Measurements from ENCODE around the gene MCM9. TPM values are rescaled to one million over a fixed set of nuclear protein-coding genes. Genes with fewer than 3 reads are reported as not detected.

MCM9 gene
- total RNA-seq, 1 donor from 2014 or later = 10.1 TPM

DNA sequence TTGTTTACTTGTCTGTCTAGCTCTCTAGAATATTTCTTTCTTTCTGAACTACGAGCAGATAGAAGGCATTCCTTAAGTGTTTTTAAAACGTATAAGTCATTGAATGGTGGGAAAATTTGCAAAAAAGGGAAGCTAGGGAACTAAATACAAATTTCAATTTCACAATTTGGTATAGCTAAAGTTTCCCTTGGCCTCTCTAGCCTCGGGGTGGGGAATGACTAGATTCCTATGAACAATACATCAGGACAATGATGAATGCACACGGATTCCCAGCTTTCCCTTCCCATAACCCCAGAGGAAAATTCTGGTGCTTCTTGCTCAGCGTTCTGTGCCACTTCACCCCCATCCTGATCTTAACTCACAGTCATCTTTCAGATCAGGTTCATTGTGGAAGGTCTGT, 154.3 kb downstream of the MCM9 start:
- Histone ChIP-seq H3K9me3 (ENCODE audit: insufficient read depth, low read depth, low read length) (no peaks in the 10 kb centered on the region), H3K4me3 (ENCODE audit: insufficient read depth, low read depth, low read length) (no peak overlapping the region), H3K4me1 (ENCODE audit: insufficient read depth, low read length) (peaks cover 11% of the 10 kb centered on the region), H2AFZ (ENCODE audit: low read depth, low read length) (no peak overlapping the region), H3K27me3 (ENCODE audit: insufficient read depth, low read length) (no peaks in the 10 kb centered on the region), H3K9ac (ENCODE audit: low read length) (no peak overlapping the region), H3K79me2 (ENCODE audit: insufficient read depth, low read length) (no peaks in the 10 kb centered on the region), H3K4me2 (ENCODE audit: low read length) (no peak overlapping the region), H3K36me3 (ENCODE audit: insufficient read depth, low read length) (no peaks in the 10 kb centered on the region), H4K20me1 (ENCODE audit: insufficient read depth, low read length) (no peaks in the 10 kb centered on the region), H3K27ac (ENCODE audit: low read depth, low read length) (no peak overlapping the region)
- Mint-ChIP-seq H3K4me1 (ENCODE audit: low read depth, unreplicated experiment) (peaks cover 12% of the 10 kb centered on the region), H3K27ac (ENCODE audit: unreplicated experiment) (no peak overlapping the region), H3K27me3 (ENCODE audit: low read depth, unreplicated experiment) (no peaks in the 10 kb centered on the region), H3K36me3 (ENCODE audit: low read depth, unreplicated experiment) (no peaks in the 10 kb centered on the region), H3K4me3 (ENCODE audit: unreplicated experiment) (no peak overlapping the region), H3K9me3 (ENCODE audit: unreplicated experiment) (no peaks in the 10 kb centered on the region)
- DNase-seq (ENCODE audit: low read depth) (no peak), FAIRE-seq (no peak)
- TF ChIP-seq, protein P1, sequence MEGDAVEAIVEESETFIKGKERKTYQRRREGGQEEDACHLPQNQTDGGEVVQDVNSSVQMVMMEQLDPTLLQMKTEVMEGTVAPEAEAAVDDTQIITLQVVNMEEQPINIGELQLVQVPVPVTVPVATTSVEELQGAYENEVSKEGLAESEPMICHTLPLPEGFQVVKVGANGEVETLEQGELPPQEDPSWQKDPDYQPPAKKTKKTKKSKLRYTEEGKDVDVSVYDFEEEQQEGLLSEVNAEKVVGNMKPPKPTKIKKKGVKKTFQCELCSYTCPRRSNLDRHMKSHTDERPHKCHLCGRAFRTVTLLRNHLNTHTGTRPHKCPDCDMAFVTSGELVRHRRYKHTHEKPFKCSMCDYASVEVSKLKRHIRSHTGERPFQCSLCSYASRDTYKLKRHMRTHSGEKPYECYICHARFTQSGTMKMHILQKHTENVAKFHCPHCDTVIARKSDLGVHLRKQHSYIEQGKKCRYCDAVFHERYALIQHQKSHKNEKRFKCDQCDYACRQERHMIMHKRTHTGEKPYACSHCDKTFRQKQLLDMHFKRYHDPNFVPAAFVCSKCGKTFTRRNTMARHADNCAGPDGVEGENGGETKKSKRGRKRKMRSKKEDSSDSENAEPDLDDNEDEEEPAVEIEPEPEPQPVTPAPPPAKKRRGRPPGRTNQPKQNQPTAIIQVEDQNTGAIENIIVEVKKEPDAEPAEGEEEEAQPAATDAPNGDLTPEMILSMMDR (IDR thresholded peaks at IDR 0.05; ENCODE audit: insufficient read depth, low read depth, low read length) = no peak
- TF ChIP-seq EZH2 (IDR thresholded peaks at IDR 0.05; ENCODE audit: insufficient read depth, low read length) = no peak

DNA sequence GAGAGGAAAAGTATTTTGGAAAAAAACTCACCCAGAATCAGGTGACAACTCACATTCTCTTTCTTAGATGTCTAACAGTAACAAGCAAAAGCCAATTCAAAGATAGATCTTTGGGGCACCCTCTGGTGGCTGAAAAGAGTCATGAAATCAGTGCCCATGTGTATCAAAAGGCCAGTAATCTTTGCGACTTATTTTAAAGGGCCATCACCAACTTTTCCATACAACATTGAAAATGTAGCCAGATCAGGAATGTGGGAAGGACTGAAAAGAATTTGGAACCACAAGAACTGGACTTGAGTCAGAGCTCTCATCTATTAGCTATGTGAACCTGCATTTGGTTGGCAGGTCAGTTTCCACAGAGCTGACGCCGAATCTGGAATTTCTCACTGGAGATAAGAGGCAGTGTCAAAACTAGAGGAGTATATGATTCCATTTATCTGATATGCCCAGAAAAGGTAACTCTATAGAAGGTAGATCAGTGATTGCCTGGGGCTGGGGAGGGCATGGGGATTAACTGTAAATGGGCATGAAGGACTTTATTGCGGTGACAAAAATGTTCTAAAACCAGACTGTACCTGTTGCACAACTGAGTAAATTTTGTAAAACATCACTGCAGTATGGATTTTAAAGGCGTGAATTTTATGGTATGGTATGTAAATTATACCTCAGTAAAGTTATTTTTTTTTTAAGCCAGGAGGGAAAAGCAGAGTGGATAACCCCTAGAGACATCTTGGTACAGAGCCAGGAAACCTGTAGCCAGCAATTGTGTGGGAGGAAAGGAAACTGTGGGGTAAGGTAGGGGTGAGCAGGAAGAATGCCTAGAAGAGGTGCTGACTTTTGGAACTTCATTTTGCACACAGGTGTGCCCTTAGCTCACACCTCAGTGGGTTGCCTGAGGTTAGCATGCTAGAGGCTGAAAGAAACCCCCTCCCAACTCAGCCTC, 158.1 kb downstream of the MCM9 start:
- Histone ChIP-seq H3K4me2 (ENCODE audit: low read length) (peak overlapping the region; percentile 54), H2AFZ (ENCODE audit: low read depth, low read length) (no peak overlapping the region), H3K4me3 (ENCODE audit: insufficient read depth, low read depth, low read length) (no peak overlapping the region), H3K27me3 (ENCODE audit: insufficient read depth, low read length) (no peaks in the 10 kb centered on the region), H3K27ac (ENCODE audit: low read depth, low read length) (no peak overlapping the region), H3K9me3 (ENCODE audit: insufficient read depth, low read depth, low read length) (no peaks in the 10 kb centered on the region), H3K9ac (ENCODE audit: low read length) (no peak overlapping the region), H3K36me3 (ENCODE audit: insufficient read depth, low read length) (no peaks in the 10 kb centered on the region), H3K4me1 (ENCODE audit: insufficient read depth, low read length) (peaks cover 11% of the 10 kb centered on the region), H3K79me2 (ENCODE audit: insufficient read depth, low read length) (no peaks in the 10 kb centered on the region), H4K20me1 (ENCODE audit: insufficient read depth, low read length) (no peaks in the 10 kb centered on the region)
- no peak for TF ChIP-seq EZH2 (IDR thresholded peaks at IDR 0.05; ENCODE audit: insufficient read depth, low read length)
- TF ChIP-seq, protein P1 (IDR thresholded peaks at IDR 0.05; ENCODE audit: insufficient read depth, low read depth, low read length) = peak; percentile 93
- H3K27me3 Mint-ChIP-seq (ENCODE audit: low read depth, unreplicated experiment) = no peaks in the 10 kb centered on the region
- H3K36me3 Mint-ChIP-seq (ENCODE audit: low read depth, unreplicated experiment) = no peaks in the 10 kb centered on the region
- H3K4me3 Mint-ChIP-seq (ENCODE audit: unreplicated experiment) = no peak overlapping the region
- FAIRE-seq (peak; percentile 68), DNase-seq (ENCODE audit: low read depth) (peak; percentile 90)
- H3K4me1 Mint-ChIP-seq (ENCODE audit: low read depth, unreplicated experiment) = peaks cover 10% of the 10 kb centered on the region
- H3K27ac Mint-ChIP-seq (ENCODE audit: unreplicated experiment) = no peak overlapping the region
- no peaks in the 10 kb centered on the region for H3K9me3 Mint-ChIP-seq (ENCODE audit: unreplicated experiment)

DNA sequence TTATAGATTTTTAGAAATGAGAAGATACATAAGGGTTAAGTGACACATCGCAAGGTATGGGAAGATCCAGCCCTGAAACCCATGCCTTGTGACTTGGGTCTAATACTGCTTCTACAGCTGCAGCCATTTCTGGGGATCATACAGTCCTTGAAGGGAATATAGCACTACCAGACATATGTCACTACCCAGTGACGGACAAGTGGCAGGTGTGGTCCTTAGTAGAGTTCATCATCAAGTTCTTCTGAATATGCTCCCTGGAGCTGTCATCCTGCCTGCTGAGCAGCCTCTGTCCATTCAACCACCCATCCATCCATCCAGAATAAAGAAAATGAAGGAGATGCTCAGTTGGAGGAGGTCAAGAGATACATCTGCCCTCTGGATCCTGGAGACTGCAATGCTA, 159.6 kb downstream of the MCM9 start:
- no peak for TF ChIP-seq EZH2 (IDR thresholded peaks at IDR 0.05; ENCODE audit: insufficient read depth, low read length)
- TF ChIP-seq, protein P1 (IDR thresholded peaks at IDR 0.05; ENCODE audit: insufficient read depth, low read depth, low read length) = no peak
- no peak overlapping the region for H3K4me3 ChIP-seq (ENCODE audit: insufficient read depth, low read depth, low read length)
- no peaks in the 10 kb centered on the region for H3K79me2 ChIP-seq (ENCODE audit: insufficient read depth, low read length)
- no peaks in the 10 kb centered on the region for H3K9me3 Mint-ChIP-seq (ENCODE audit: unreplicated experiment)
- DNase-seq (ENCODE audit: low read depth) (no peak), FAIRE-seq (no peak)
- H3K36me3 Mint-ChIP-seq (ENCODE audit: low read depth, unreplicated experiment) = no peaks in the 10 kb centered on the region
- no peaks in the 10 kb centered on the region for H3K27me3 ChIP-seq (ENCODE audit: insufficient read depth, low read length)
- H4K20me1 ChIP-seq (ENCODE audit: insufficient read depth, low read length) = no peaks in the 10 kb centered on the region
- H3K9ac ChIP-seq (ENCODE audit: low read length) = no peak overlapping the region
- H3K36me3 ChIP-seq (ENCODE audit: insufficient read depth, low read length) = no peaks in the 10 kb centered on the region
- no peaks in the 10 kb centered on the region for H3K27me3 Mint-ChIP-seq (ENCODE audit: low read depth, unreplicated experiment)
- no peak overlapping the region for H3K27ac Mint-ChIP-seq (ENCODE audit: unreplicated experiment)
- H2AFZ ChIP-seq (ENCODE audit: low read depth, low read length) = no peak overlapping the region
- no peak overlapping the region for H3K4me3 Mint-ChIP-seq (ENCODE audit: unreplicated experiment)
- peaks cover 8% of the 10 kb centered on the region for H3K4me1 Mint-ChIP-seq (ENCODE audit: low read depth, unreplicated experiment)
- no peak overlapping the region for H3K27ac ChIP-seq (ENCODE audit: low read depth, low read length)
- H3K4me1 ChIP-seq (ENCODE audit: insufficient read depth, low read length) = peaks cover 11% of the 10 kb centered on the region
- no peak overlapping the region for H3K4me2 ChIP-seq (ENCODE audit: low read length)
- H3K9me3 ChIP-seq (ENCODE audit: insufficient read depth, low read depth, low read length) = no peaks in the 10 kb centered on the region

All from astrocyte (in vitro differentiated cells and primary cell).